Fibroblast of upper back skin (primary cell): ENCODE data around the gene C2CD4D.

ENCODE experiments used
- DNase-seq: peaks from one replicate; pipeline ENCODE4 v3.0.0-alpha.2; 2013

The C2CD4D gene

GRCh38 chr1:151811181-151811580 is 28.4 kb downstream of the C2CD4D start:
- peak; percentile 74 for DNase-seq

- peak; percentile 31 for DNase-seq
These were observed 29.5 kb downstream of the C2CD4D start for GRCh38 chr1:151809985-151810556.

GRCh38 chr1:151809290-151809984 is 30.2 kb downstream of the C2CD4D start:
- no peak for DNase-seq

GRCh38 chr1:151807766-151808165 is 31.9 kb downstream of the C2CD4D start:
- no peak for DNase-seq

- no peak for DNase-seq
These were observed 32.5 kb downstream of the C2CD4D start for GRCh38 chr1:151807131-151807530.

- no peak for DNase-seq
These were observed 33.5 kb downstream of the C2CD4D start for GRCh38 chr1:151806170-151806569.

- no peak for DNase-seq
These were observed 34.4 kb downstream of the C2CD4D start, which contains the start of gene LINGO4 for GRCh38 chr1:151805066-151805820. LINGO4 (minus strand) TSS chr1:151805419; CDS start chr1:151802704, 2,715 bp downstream.

GRCh38 chr1:151803915-151804314 is 35.7 kb downstream of the C2CD4D start:
- DNase-seq, result no peak

- DNase-seq, result no peak
These were observed 36.5 kb downstream of the C2CD4D start for GRCh38 chr1:151803164-151803563.

- no peak for DNase-seq
These were observed 37.2 kb downstream of the C2CD4D start for GRCh38 chr1:151802372-151802771.

- DNase-seq, result no peak
These were observed 37.8 kb downstream of the C2CD4D start for GRCh38 chr1:151801846-151802245.

GRCh38 chr1:151801310-151801820 is 38.3 kb downstream of the C2CD4D start:
- no peak for DNase-seq

- no peak for DNase-seq
These were observed 38.8 kb downstream of the C2CD4D start for GRCh38 chr1:151800830-151801229.

- DNase-seq, result no peak
These were observed 40.2 kb downstream of the C2CD4D start for GRCh38 chr1:151799179-151800022.

- no peak for DNase-seq
These were observed 41.0 kb downstream of the C2CD4D start for GRCh38 chr1:151798571-151798970.

GRCh38 chr1:151790940-151791651 is 48.5 kb downstream of the C2CD4D start:
- no peak for DNase-seq

- peak; percentile 99 for DNase-seq
These were observed 49.3 kb downstream of the C2CD4D start, which contains the start of gene TDRKH for GRCh38 chr1:151790071-151790939. TDRKH (minus strand) TSS chr1:151790500; CDS start chr1:151783022, 7,478 bp downstream.
